ENCODE measurements around the gene ALKBH3.

Gene ALKBH3

DNA sequence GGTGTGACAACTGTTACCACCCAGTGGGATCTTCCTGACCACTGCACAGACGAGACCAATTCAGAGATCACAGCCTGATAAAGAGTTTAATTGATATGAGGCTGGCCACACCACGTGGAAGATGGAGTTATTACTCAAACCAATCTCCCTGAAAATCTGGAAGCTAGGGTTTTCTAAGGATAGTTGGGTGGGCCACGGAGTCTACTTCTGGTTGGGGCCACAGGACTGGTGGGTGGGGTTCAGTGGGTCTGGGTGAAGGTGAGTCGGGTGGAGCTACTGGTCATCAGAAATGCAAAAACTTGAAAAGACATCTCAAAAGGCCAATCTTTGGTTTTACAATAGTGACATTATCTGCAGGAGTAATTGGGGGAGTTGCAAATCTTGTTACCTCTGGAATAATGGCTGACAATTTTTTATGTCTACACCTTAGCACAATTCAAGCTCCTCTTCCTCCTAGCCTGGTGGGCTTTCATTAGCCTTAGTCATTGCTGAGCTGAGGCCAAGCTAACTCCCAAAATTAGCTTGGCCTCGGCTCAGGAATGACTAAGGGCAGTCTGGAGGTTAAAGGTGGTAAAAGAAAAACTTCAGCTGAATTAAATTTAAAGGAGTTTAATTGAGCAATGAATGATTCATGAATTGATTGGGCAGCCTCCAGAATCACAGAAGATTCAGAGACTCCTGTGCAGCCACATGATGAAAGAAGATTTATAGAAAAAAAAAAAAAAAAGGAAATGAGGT, 74.9 kb downstream of the ALKBH3 start:
- in situ Hi-C loops (cut with MboI; ENCODE audit: low sequenced_read_pairs) = no loop called here

- in situ Hi-C loops (cut with MboI; ENCODE audit: low sequenced_read_pairs) = no loop called here
Measured at GRCh38 chr11:43957571-43957970, 76.9 kb downstream of the ALKBH3 start.

- in situ Hi-C loops (cut with MboI; ENCODE audit: low sequenced_read_pairs) = no loop called here
Measured at GRCh38 chr11:43959321-43959995, 78.8 kb downstream of the ALKBH3 start.

DNA sequence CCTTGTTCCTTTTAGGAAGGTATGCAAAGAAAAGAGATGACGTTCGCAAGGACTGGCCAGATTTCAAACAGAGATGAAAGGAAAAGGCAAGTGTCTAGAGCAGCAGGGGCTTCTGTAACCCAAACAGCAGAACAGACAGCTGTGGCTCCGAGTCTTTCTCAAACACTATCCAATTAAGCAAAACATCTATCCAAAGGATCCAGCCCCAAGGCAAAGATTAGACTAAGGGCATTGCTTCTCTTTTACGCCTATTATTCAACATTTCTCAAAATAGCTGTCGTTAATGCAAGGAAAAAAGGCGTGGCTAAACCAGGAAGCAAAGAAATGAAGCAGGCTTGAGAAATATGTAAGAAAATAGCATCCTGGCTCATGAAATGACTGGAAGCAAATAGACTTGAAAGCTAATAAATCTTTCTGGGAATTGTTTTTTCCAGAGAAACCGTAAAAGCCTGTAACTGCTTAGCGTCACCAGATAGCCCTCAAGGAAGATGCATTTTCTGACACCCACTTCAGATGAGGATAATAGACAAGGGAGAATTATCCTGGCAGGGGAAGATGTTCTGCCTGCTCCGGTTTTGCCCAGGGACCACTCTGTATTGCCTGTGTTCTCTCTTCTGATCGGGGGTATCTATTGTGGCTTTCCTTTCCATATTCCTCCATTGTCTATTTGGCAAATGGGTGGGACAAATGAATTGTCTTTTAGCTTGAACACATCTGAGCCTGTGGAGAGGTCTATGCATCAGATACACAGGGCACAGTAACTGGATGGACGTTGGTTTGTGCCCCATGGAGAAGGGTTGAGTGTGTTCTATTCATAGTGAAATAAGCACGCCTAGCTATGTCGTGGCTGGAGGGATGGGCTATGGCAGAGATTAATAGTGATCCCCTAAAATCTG, 82.0 kb downstream of the ALKBH3 start:
- in situ Hi-C loops (cut with MboI; ENCODE audit: low sequenced_read_pairs) = no loop called here

DNA sequence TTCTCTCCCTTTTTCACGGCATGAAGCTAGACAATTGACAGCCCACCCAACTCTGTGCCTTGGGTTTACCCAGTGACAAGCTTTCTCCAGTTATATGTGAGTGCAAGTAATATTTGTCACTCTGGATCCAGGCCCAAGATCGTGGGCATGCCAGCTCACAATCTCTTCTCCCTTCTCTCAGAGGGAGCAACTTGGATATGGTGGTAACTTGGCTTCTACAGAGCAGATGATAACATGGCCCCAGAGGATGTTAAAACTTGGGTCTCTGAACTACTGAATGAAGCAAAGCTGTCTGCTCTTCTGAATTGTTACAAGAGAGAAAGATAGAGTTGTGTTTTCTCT, 82.6 kb downstream of the ALKBH3 start:
- in situ Hi-C loops (cut with MboI; ENCODE audit: low sequenced_read_pairs) = no loop called here

GRCh38 chr11:43967661-43968060, 87.0 kb downstream of the ALKBH3 start:
- in situ Hi-C loops (cut with MboI; ENCODE audit: low sequenced_read_pairs) = no loop called here

DNA sequence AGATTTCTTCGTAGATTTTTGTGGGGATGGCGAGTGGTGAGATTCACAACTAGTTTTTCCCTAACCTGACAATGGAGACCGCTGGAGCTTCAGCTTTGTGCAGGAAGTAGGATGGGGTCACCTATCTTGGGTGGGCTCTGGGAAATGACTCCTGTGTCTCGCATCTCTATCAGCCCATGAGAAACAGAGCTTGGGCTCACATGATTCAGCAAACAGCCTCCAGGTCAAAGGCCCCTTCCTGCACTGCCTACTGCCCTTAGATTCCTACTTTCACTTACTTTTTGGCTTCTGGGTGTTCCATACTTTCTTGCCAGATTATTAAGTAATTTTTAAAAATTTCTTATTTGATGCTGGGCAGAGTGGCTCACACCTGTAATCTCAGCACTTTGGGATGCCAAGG, 88.1 kb downstream of the ALKBH3 start:
- in situ Hi-C loops (cut with MboI; ENCODE audit: low sequenced_read_pairs) = no loop called here

GRCh38 chr11:43969543-43969942, 88.9 kb downstream of the ALKBH3 start:
- in situ Hi-C loops (cut with MboI; ENCODE audit: low sequenced_read_pairs) = no loop called here
